Activated gamma-delta T cell (primary cell): Measurements from ENCODE around the gene DDX54.
"Not testable (repeated sequence)": the region's sequence is repeated elsewhere in the genome, so short reads cannot be mapped to it uniquely, and the experiment has no call there.

Experiments
- DNase-seq: peaks from one replicate; lab custom pipeline; 2025; lab: John Stamatoyannopoulos, UW

DDX54 gene

DNA sequence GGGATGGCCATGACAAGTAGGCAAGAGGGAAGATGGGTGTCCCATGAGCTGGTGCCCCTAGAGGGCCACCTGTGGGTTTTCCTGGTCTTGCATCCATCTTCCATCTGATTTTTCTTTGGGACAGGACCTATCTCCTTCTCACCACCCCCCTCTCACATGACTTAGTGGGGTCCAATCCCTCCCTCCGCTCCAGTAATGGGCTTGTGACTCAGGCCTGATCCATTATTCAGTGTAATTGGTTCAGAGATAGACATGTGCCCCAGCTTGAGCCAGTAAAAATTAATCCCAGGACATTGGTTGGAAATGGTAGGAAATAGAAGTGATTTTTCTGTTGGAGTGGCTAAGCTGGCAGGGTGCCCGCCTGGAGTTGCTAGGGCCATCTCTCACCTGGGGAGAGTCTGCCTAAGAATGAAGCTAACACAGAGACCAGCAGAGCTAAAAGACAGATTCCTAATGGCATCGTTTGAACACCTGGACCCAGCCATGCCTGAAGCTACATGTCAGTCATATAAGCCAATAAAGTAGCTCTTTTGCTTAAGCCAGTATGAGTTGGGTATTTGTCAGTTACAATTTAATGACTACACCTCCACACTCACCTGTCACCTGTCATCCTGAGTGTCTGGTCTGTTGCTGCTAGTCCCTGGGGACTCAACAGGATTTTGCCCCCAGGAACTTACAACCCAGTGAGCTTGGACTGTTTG lies 64.5 kb downstream of the DDX54 start:
- DNase-seq = no peak

- DNase-seq = no peak
Measured at GRCh38 chr12:113119980-113120669, 65.2 kb downstream of the DDX54 start.

- no peak for DNase-seq
Measured at GRCh38 chr12:113118142-113118541, 67.1 kb downstream of the DDX54 start.

DNA sequence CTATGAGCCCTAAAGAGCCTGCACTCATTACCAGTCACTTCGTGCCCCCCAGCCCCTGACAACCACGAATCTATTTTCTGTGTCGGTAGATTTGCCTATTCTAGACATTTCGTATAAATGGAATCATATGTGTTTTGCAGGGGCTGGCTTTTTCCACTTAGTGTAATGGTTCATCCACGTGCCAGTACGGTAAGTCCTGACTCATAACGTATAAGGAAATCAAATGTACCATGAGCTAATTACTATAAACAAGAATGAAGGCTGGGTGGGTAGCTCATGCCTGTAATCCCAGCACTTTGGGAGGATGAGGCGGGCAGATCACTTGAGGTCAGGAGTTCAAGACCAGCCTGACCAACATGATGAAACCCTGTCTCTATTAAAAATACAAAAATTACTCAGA lies 67.6 kb downstream of the DDX54 start:
- DNase-seq = not testable (repeated sequence)

GRCh38 chr12:113116875-113117274 lies 68.4 kb downstream of the DDX54 start:
- no peak for DNase-seq

DNA sequence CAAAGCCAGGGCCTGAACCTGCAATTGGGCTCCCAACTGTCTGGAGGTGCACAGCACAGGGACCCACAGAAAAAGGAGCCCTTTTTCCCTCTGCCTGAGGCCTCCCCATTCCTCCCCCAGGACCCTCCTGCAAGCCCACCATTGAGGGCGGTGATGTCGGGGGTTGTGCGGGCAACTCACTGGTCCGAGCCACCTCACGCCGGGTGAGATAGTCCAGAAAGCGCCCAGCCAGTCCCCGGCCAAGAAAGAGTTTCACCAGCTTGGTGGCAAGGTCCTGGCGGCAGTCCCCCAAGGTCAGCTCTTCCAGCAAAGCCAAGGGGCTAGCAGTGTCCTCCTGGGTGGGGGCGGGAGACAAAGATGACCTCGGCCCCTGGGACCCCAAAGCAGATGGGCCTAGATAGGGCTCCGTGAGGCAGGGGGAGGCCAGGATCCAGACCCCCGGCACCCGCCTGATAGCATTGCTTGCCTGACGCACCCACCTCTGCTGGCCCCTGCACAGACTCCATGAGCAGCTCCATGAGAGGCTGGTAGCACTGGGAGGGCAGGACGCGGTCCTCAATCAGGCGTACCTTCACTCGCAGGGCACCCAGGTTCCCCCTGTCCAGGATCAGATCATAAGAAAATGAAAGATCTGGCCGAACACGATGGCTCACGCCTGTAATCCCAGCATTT lies 69.7 kb downstream of the DDX54 start:
- no peak for DNase-seq

- no peak for DNase-seq
Measured at GRCh38 chr12:113114447-113115178, 70.7 kb downstream of the DDX54 start.

DNA sequence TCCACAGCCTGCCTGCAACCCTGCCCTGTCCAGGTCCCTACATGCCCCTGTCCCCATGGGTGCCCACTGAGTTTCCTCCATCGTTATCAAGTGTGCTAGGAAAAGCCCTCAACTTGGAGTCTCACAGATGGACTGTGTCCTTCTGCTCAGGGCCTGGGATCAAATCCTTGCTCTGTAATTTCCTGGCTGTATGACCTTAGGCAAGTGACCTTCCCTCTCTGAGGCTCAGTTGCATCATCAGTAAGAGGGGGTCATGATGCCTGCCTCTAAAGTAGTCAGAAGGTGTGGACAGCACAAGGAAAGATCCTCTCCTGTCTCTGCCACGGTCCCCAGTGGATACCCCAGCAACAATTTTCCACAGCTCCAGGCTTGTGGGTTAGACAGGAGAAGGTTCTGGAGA lies 71.9 kb downstream of the DDX54 start:
- no peak for DNase-seq

DNA sequence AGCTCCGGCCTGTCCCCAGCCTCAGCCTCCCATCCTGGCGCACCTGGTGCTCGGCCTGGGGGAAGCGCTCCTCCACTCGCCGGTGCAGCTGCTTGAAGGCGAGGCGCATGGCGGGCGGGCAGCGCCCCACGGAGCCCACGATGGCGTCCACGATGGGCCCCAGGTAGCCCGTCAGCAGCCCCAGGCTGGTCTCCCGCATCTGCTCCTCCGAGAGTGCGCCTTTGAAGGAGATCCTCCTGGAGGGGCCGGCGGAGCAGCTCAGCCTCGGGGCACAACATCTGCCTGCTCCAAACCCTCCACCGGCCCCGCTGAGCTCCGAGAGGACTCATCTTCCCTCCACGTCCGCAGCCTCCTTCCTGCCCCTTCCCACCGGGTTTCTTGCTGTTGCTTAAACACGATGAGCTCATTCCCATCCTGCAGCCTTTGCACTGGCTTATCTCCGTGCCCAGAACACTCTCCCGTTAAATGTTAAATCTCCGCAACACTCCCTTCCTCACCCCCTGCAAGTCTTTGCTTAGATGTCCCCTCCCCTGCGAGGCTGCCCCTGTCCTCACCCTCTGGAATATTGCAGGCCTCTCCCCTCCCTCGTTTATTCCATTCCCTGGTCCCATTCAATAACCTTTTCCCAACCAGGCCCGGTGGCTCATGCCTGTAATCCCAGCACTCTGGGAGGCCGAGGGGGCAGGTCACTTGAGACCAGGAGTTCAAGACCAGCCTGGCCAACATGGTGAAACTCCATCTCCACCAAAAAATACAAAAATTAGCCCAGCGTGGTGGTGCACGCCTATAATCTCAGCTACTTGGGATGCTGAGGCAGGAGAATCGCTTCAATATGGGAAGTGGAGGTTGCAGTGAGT lies 73.0 kb downstream of the DDX54 start:
- no peak for DNase-seq

- DNase-seq = no peak
Measured at GRCh38 chr12:113111247-113111646, 74.0 kb downstream of the DDX54 start.

DNA sequence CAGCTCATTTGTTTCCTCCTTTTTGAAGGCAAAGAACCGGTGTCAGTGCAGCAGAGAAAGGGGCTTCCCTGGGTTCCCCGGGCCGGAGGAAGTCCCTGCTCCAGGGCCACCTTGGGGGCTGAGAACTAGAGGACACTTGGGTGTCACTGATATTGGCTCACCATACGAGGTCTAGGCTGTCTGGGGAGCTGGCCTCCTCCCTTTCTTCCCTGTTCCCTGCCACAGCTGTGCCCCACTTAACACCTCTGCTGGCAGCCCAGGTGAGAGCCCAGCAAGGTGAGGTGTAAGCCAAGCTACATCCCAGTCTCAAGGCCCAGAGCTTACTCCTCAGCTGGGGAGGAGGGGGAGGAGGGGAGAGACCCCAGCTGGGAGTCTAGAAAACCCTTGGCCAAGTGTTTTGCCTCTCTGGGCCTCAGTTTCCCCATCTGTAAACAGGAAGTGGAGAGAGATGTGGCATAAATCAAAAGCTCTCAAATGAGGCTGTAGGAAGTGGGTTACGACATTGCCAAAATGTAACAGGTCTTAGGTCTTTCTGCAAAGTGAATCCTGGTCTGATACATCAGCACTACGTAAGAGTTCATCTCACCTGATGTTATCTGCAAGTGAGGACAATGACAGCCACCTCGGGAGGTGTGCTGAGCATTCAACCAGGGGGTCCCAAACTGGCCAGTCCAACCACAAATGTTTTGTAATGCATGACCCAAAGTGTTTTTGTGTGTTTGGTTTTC lies 75.2 kb downstream of the DDX54 start:
- no peak for DNase-seq

- DNase-seq = no peak
Measured at GRCh38 chr12:113109360-113109759, 75.9 kb downstream of the DDX54 start.

DNA sequence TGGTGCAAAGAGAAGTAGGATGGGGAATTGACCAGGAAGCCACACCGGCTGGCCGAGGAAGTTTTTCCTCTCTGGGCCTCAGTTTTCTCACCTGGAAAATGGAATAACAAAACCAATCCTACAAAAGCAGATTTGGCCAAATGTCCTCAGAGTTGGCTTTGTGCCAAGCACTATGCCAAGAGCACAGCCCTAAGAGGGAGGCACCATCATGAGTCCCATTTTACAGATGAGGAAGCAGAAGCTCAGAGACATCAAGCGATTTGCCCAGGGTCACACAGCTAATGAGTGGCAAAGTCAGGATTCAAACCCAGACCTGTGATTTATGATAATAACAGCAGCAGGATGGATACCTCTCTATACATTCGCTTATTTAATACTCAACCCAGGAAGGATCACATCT lies 77.0 kb downstream of the DDX54 start:
- DNase-seq = no peak
